ENCODE data around the gene SMC2.

SMC2 gene

DNA sequence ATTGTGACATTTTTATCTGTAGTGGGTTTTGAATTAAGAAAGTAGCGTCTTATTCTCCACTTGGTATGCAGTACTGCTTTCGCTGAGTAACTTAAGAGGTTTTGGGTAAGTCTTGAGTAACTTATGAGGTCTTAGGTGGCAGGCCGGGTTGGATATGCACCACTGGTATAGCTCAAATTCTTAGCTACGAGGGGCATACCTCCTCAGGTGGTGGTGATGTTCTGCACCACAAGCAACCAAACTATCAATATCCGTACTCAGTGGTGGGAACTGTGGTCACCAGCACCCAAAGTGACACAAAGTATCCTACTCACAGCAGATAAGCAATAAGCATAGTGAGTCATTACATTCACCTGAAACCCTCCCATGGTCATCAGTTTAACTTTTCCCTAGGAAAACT, 13.7 kb downstream of the SMC2 start:
- no peak for DNase-seq

DNA sequence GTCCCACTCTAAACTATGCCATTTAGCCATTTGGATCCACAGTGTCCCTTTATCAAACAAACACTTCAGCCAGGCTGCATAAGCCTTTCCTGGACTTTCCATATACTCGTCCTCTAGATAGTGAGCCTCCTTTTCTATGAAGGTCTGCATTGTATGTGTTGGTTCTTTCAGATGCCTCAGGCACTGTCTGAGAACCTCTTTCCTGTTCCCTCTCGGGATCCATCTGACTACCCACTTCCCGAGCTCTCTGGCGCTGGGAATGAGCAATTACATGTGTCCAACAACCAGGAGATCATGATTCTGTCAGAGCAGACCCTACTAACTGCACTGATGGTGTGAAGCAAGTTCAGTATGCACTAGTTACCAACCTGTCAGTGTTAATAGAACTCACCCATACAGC, 14.2 kb downstream of the SMC2 start:
- no peak for DNase-seq

DNA sequence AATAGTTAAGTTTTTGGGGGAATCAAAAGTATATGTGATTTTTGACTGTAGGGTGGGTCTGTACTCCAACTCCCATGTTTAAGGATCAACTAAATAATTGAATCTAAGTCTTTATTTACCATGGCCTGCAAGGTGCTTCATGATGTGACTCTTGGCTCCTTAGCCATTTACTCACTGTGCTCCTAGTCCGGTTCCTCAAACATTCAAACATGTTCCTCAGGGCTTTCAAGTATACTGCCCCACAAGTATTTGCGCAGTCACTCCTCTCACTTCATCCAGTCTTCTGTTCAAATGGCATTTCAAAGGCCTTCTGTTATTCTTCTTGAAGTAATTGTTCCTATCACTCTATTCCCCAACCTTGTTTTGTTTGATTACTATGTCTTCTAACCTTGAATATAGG, 16.4 kb downstream of the SMC2 start:
- DNase-seq: no peak

DNA sequence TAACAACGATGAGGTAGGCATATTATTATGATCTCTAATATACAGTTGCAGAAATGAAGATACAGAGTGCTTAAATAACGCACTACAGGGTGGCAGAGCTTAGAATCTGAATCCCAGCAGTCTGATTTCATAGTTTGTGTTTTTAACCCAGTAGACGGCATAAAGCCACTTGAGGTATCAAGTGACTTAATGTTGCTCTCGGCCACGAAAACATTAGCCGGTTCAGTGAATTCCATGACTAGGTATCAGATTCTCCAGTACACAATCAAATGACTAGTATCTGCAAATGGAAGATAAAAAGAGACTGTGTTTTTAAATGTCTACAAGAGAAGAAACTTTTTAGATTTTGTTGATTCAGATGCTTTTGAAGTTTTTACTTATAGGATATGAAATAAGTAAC, 24.8 kb downstream of the SMC2 start:
- DNase-seq: no peak

DNA sequence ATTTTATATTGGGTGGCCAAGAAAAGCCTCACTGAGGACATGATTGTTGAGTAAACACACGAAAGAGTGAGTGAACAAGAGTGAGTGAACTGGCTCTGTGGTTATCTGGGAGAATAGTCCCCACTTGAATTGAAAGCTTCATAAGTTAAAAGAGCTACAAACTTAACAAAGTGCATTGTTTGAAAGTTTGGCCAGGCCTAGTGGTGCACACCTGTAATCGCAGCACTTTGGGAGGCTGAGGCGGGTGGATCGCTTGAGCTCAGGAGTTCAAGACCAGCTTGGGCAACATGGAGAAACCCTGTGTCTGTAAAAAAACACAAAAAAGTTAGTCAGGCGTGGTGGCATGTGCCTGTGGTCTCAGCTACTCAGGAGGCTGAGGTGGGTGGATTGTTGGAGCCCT, 26.9 kb downstream of the SMC2 start:
- DNase-seq: no peak

DNA sequence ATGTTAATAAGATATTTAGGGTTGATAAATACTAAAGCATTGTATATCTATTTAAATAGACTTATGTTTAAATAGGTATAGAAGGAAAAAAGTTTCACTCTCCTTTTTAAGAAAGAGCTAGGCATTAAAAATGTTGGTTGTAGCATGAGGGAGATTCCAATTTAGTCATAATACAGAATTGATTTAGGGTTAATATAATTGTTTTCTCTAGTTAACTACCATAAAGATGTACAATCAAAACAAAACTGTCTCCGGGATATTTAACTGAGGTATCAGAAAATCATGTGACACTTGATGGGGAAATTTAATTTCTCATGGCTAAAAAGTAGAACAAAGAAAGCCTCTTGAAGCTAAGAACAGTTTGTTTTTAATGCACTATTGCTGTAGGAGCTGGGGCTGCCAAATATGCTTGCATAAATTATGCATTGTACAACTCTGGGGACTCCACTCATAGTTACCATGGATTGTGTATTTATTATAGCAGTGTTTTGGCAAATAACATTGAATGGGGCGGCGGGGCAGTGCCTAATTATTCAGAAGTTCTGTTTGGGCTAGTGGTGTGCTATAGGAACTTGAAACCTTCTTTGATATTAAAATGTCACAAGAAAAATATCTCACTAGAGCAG, 44.2 kb downstream of the SMC2 start:
- DNase-seq: no peak

DNA sequence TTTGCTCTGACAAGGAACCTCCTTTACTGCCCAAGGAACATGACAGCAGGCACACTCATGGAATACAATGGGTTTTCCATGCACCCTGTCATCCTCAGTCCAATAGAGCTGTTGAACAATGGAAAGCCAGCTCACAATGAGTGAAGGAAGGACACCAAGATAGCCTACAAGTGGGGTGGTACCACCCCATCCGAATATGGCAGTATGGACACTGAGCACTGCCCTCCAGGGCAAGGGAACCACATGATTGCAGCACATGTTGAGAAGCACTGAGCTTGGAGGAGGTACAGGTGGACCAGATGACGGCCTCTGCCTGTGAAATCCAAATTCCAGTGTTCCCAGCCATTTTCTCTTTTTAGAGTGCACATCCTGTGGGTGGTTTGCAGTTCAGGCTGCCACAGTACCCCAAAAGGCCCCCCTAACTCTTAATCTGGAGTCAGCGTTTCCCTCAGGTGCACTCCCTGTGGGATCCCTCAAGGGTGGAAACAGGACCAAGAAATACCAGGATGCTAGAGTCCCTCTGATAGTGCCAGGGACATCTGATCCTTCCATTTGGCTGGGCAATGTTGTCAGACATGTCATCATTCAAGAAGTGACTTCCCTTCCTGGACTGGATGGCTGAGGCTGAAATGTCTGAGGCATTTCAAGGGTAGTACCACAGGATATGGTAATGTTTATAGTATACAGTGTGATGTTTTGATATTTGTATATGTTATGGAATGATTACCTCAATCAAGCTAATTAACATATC, 48.9 kb downstream of the SMC2 start:
- no peak for DNase-seq

DNA sequence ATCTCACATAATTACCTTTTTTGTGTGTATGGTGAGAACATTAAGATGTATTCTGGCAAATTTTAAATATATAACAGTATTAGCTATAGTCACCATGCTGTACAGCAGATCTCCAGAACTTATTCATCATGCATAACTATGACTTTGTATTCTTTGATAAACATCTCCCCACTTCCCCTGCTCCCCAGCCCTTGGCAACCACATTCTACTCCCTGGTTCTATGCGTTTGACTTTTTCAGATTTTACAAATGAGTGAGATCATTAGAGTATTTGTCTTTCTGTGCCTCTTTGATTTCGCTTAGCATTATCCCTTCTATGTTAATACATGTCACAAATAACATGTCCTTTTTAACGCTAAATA, 49.4 kb downstream of the SMC2 start:
- DNase-seq: no peak

DNA sequence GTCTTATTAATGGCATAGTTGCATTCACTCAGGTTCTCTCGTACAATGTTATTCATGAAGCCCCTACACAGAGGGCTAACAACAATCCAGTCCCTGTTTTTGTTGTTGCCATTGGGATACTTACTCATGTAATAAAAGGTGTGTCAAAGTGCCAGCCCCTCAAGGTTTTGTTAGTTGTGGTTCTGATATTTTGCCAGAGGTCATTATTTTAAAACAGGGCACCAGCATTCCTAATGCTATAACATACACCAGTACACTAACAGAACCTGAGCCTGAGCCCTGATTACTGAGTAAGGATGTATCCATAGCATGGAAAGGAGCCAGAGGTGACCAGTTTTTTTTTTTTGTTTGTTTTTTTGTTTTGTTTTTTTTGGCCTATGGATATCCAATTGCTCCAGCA, 50.2 kb downstream of the SMC2 start:
- DNase-seq: no peak

DNA sequence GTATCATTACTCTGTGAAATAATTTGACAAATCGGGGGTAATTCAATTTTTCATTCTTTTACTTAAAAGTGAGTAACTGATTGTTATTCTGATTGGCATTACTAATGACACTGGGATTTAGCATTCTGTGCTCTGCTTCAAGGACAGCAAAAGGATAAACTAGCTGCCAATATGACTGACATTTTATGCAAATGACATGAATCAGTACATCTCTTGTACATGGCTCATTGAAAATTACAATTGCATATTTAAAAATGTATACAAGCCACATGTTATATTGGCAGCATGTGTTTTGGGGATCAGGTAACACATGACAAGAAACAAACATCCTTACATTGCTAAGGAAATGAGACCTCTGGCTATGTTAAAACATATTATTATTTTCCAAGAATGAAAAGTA, 79.0 kb downstream of the SMC2 start:
- no peak for DNase-seq

DNA sequence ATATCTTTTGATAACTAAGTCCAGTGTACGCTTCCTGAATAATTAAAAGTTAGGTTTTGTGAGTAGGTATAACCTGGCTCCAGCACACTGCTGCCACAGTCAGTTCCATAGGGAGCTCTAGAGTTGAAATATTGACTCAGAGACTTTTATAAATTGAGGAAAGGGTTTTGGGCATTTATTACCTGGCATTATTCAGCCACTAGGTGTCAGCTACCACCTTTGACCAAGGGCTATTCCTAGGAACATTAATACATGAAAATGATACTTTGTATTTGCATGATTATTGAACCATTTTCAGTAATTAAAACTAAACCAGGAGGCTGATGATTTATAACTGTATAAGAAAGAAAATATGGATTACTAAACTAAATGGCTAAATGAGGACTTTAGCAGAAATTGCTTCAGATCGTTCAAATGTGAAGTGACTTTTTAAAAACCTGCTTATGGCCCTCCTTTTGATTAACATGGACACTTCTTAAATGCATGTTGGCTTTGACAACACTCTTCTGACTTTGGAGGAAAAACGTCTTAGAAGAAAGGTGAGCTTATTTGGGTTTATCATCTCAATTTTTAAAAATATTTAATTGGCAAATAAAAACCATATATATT, 83.0 kb downstream of the SMC2 start:
- no peak for DNase-seq

DNA sequence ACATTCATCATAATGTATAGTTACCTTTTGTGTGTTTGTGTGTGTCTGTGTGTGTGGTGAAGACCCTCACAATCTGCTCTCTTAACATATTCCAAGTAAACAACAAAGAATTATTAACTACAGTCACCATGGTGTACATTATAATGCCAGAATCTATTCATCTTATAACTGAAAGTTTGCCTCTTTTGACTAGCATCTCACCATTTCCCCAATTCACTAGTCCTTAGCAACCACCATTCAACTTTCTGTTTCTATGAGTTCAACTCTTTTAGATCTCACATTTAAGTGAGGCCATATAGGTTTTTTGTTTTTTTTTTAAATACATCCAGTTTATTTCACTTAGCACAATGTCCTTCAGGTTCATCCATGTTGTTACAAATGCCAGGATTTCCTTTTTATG, 83.6 kb downstream of the SMC2 start:
- DNase-seq: no peak

Data from NCI-H2227 treated with DMSO at 0.1 percent for 48 hours (cell line).